Measurements from ENCODE around the gene CDHR2.
"Not testable (repeated sequence)": the region's sequence is repeated elsewhere in the genome, so short reads cannot be mapped to it uniquely, and the experiment has no call there.

Gene CDHR2

GRCh38 chr5:176573564-176574296 is 24.6 kb downstream of the CDHR2 start:
- no peak for DNase-seq

- no peak for DNase-seq
These were observed 25.1 kb downstream of the CDHR2 start for GRCh38 chr5:176574297-176574591.

GRCh38 chr5:176575066-176575465 is 25.9 kb downstream of the CDHR2 start:
- no peak for DNase-seq

- no peak for DNase-seq
These were observed 26.6 kb downstream of the CDHR2 start for GRCh38 chr5:176575488-176576422.

DNA sequence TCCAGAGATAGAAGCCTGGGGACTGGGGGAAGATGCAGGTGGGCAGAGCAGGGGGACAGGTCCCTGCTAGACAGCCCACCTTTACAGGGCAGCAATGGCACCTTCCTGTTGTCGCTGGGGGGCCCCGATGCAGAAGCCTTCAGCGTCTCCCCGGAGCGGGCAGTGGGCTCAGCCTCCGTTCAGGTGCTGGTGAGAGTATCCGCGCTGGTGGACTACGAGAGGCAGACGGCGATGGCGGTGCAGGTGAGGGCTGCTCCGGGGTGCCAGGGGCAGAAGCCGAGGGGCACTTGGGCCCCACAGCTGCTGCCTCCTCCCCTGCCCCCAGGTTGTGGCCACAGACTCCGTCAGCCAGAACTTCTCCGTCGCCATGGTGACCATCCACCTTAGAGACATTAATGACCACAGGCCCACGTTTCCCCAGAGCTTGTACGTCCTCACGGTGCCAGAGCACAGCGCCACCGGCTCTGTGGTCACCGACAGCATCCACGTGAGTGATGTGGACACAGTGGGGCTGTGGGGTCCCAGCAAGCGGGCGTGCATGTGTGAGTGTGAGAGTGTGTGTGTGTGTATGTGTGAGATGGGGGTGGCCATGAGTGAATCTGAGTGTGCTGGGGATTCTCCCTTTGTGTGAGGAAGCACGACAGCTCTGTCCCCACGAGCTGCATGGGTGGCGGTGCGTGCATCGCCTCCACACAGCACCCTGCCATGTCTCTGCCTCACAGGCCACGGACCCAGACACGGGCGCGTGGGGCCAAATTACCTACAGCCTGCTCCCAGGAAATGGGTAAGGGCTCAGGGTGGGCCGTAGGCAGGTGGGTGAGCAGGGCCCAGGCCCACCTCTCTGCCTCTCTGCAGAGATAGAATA is 28.4 kb downstream of the CDHR2 start:
- no peak for DNase-seq

DNA sequence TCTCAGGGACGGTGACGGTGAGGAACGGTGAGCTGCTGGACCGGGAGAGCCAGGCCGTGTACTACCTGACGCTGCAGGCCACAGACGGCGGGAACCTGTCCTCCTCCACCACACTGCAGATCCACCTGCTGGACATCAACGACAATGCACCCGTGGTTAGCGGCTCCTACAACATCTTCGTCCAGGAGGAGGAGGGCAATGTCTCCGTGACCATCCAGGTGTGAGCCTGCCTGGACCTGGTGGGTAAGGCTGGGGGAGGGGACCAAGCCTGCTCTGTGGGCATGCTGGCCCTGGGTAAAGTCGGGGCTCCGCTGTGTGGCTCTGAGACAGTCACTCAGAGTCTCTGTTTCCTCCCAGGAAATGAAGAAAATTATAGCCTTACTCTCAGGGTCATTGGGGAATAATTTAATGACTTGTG is 29.3 kb downstream of the CDHR2 start:
- DNase-seq, result no peak

DNA sequence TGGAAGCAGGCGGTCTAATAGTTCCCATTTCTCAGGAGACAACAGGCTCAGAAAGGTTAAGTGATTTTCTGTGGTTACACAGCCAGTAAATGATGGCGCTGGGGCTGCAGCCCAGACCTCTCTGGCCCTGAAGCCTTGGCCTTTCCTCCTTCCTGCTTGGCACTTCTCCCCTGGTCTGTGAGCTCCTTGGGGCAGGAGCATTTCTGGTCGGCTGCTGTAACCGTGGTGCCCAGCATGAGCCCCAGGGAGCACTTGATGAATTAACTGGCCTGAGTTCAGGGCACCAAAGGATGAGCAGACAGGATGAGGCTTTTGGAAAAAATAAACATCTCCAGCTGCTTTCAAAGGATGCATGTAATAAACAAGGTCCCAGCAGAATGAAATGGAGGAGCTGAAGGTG is 30.2 kb downstream of the CDHR2 start:
- DNase-seq, result no peak

DNA sequence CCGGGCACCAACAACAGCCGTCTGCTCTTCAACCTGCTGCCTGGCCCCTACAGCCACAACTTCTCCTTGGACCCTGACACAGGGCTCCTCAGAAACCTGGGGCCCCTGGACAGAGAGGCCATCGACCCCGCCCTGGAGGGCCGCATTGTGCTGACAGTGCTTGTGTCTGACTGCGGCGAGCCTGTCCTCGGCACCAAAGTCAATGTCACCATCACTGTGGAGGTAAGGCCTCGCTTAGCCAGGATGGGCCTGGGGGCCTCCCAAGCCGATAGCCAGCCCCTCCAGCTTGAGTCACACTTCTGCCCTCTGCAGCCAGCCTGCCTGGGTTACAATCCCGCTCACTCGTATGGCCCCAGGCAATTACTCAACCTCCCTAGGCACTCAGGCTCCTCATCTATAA is 32.2 kb downstream of the CDHR2 start:
- DNase-seq, result no peak

DNA sequence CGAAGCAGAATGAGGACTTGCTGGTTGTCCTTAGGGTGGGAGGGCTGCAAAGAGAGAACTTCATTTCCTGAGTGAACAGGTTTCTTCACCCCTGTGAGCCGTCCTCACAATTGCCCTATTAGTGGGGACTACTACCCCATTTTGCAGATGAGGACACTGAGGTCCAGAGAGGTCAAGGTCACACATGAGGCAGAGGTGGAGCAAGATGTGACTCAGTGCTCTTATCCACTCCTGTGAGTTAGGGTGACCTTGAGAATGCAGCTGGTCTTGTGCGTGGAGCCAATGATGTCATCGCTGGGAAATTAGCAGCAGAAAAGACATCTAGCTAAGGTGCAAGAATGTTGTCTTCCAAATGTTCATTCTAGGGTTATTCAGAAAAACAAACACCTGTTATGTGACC is 33.9 kb downstream of the CDHR2 start:
- no peak for DNase-seq

- DNase-seq, result no peak
These were observed 38.3 kb downstream of the CDHR2 start for GRCh38 chr5:176587398-176587797.

DNA sequence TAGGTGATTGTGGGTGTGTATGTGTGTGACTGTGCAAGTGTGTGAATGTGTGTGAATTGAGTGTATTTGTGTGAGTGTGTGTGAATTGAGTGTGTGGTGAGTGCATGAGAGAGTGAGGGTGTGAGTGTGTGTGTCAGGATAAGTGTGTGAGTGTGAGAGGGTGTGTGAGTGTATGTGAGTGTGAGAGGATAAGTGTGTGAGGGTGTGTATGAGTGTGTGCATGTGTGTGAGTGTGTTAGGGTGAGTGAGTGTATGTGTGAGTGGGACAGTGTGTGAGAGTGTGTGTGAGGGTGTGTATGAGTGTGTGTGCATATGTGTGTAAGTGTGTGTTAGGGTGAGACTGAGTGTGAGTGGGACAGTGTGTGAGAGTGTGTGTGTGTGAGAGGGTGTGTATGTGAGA is 39.2 kb downstream of the CDHR2 start:
- DNase-seq, result no peak

DNA sequence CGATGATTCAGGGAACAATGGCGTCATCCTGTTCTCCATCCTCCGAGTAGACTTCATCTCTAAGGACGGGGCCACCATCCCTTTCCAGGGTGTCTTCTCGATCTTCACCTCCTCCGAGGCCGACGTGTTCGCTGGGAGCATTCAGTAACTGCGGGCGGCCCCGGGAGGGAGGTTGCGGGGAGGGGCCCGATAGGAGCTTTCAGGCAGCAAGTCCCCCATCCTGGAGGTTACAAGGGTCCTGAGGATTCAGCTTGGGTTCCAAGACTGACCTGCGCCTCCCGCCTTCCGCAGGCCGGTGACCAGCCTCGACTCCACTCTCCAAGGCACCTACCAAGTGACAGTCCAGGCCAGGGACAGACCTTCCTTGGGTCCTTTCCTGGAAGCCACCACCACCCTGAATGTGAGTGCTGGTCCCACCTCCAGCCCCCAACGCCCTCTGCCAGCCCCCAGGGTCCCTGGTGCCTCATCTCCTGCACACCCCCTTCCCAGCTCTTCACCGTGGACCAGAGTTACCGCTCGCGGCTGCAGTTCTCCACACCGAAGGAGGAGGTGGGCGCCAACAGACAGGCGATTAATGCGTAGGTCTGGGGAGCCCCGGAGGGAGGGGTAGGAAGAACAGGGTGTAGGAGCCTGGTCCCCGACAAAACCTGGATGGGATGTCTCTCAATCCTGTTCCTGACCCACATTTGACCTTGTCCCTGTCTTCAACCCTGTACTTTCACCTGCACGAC is 40.1 kb downstream of the CDHR2 start:
- no peak for DNase-seq

DNA sequence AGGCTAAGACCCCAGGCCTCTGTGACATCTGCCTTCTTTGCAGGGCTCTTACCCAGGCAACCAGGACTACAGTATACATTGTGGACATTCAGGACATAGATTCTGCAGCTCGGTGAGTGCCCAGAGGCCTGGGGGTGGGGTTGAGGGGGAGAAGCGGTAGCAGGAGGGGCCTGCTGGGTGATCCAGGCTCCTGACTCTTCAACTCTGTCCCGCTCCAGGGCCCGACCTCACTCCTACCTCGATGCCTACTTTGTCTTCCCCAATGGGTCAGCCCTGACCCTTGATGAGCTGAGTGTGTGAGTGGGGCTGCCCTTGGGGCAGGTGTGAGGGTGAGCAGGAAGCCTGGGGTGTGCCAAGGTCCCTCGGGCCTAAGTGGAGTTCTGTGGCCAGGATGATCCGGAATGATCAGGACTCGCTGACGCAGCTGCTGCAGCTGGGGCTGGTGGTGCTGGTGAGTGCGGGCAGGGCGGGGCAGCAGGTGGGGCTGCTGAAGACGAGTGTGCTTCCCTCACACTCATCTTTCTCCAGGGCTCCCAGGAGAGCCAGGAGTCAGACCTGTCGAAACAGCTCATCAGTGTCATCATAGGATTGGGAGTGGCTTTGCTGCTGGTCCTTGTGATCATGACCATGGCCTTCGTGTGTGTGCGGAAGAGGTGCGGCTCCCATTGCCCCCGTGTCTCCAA is 41.0 kb downstream of the CDHR2 start:
- DNase-seq, result no peak

GRCh38 chr5:176591667-176592066 is 42.5 kb downstream of the CDHR2 start:
- not testable (repeated sequence) for DNase-seq

- no peak for DNase-seq
These were observed 43.4 kb downstream of the CDHR2 start for GRCh38 chr5:176592573-176592972.

DNA sequence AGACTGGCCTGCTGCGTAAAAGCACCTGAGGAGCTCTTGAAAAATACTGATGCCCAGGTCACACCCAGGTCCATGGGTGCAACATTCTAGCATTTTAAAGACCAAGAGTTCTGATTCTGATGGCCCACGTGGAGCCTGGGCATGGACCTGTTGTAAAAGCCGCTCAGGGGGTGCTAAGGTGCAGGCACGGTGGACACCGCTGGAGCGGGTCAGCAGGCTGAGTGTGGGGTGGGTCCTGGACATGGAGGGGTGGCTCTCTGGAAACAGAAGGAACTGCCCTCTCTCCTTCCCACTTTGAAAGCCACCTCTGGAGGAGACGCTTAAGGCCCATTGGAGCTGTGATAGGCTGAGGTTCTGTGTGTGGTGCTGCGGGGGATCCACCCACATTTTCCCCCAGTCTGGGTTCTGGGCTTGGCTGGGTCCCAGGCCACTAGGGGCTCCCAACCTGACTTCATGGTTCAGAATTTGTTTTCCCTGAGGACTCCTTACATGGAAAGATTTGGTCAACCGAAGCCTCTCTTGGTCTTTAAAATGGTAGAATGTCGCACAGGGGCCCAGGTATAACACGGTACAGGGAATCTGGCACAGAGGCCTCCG is 44.2 kb downstream of the CDHR2 start:
- no peak for DNase-seq

GRCh38 chr5:176594554-176594953 is 45.4 kb downstream of the CDHR2 start:
- DNase-seq, result no peak

DNA sequence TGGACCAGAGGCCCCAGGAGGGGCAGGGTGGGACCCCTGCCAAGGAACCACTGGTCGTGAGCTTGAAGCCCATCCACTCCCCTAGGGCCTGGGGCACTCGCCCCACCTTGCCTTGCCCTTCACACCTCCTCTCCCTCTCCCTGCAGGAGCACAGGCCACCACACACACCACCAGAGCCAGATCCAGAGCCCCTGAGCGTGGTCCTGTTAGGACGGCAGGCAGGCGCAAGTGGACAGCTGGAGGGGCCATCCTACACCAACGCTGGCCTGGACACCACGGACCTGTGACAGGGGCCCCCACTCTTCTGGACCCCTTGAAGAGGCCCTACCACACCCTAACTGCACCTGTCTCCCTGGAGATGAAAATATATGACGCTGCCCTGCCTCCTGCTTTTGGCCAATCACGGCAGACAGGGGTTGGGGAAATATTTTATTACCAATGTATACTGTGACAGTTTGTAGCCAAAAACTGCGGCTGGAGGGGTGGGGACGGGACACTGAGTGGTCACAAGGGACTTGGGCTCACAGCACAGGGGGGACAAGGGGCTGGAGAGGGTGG is 46.3 kb downstream of the CDHR2 start:
- DNase-seq, result no peak

GRCh38 chr5:176596069-176596644 is 47.0 kb downstream of the CDHR2 start:
- DNase-seq, result no peak

- DNase-seq, result no peak
These were observed 47.7 kb downstream of the CDHR2 start for GRCh38 chr5:176596689-176597416.
